ENCODE data around the gene RXRG. TPM values are rescaled to one million over a fixed set of nuclear protein-coding genes. Genes with fewer than 3 reads are reported as not detected.

RXRG gene
- total and polyA plus RNA-seq, 9 of the 15 experiments (the other 6 are each of a cell fraction or from before 2014, with no cell fraction given): not detected

GRCh38 chr1:165383599-165384405, 61.1 kb downstream of the RXRG start:
- no peaks in the 10 kb centered on the region for H3K4me1 ChIP-seq (replicated peaks in 1 of 2; ENCODE audit: control insufficient read depth in 2 of 2, insufficient read depth in 2 of 2, low read length in 2 of 2)
- ChIA-PET CTCF (ENCODE audit: low intra/inter-chr PET ratio) (no interaction called here), POLR2A (interaction anchor here (0.6 kb wide), 2 partner anchors 193 to 473 kb away, joined by 4 read pairs; no protein-coding TSS in a partner anchor)
- H3K9me1 ChIP-seq (ENCODE audit: control insufficient read depth, insufficient read depth, low read length): no peaks in the 10 kb centered on the region
- peaks cover 5 to 7% of the 10 kb centered on the region in 2 experiments; a peak in 3 of 5 replicates for H3K27me3 ChIP-seq (ENCODE audit: control insufficient read depth in 2 of 2, insufficient read depth in 2 of 2, low read length in 2 of 2)
- no peak overlapping the region for H3K27ac ChIP-seq (ENCODE audit: extremely low read depth, low read depth, low read length)
- FAIRE-seq: no peak
- H3K9me3 ChIP-seq (replicated peaks; ENCODE audit: control insufficient read depth, insufficient read depth, low read depth, low read length): no peaks in the 10 kb centered on the region
- WGBS (ENCODE audit: insufficient coverage, low coverage, missing lambda C conversion rate): 2% methylated on average over 5 of the region's 5 CpGs
- no peaks in the 10 kb centered on the region for H3K36me3 ChIP-seq (ENCODE audit: control insufficient read depth, insufficient read depth, low read length)
- no peak for ATAC-seq
- no peak overlapping the region for H2AFZ ChIP-seq (ENCODE audit: low read depth, low read length)
- H3K4me2 ChIP-seq (ENCODE audit: insufficient read depth, low read length): no peak overlapping the region
- intact Hi-C loops (cut with micrococcal nuclease): no loop called here
- in situ Hi-C loops (cut with MboI): no loop called here
- H4K20me1 ChIP-seq (replicated peaks; ENCODE audit: control insufficient read depth, insufficient read depth, low read length): no peaks in the 10 kb centered on the region
- H3K79me2 ChIP-seq (ENCODE audit: control insufficient read depth, insufficient read depth, low read length): no peaks in the 10 kb centered on the region
- no peak overlapping the region for H3K4me3 ChIP-seq
- no peak overlapping the region for H3K9ac ChIP-seq (ENCODE audit: insufficient read depth in 1 of 2, low read depth in 2 of 2, low read length in 2 of 2)
- no TSS peak for BruUV-seq (replicated peaks)
- DNase-seq (ENCODE audit: extremely low read depth in 1 of 4, low spot score in 3 of 4): no peak
- TF ChIP-seq GABPB1 (CRISPR knock-in tag; IDR thresholded peaks at IDR 0.05): no peak
- no peak for TF ChIP-seq ZNF395 (CRISPR knock-in tag; IDR thresholded peaks at IDR 0.05)
- TF ChIP-seq FOXP1 (CRISPR knock-in tag; IDR thresholded peaks at IDR 0.05): no peak
- TF ChIP-seq, protein P1, sequence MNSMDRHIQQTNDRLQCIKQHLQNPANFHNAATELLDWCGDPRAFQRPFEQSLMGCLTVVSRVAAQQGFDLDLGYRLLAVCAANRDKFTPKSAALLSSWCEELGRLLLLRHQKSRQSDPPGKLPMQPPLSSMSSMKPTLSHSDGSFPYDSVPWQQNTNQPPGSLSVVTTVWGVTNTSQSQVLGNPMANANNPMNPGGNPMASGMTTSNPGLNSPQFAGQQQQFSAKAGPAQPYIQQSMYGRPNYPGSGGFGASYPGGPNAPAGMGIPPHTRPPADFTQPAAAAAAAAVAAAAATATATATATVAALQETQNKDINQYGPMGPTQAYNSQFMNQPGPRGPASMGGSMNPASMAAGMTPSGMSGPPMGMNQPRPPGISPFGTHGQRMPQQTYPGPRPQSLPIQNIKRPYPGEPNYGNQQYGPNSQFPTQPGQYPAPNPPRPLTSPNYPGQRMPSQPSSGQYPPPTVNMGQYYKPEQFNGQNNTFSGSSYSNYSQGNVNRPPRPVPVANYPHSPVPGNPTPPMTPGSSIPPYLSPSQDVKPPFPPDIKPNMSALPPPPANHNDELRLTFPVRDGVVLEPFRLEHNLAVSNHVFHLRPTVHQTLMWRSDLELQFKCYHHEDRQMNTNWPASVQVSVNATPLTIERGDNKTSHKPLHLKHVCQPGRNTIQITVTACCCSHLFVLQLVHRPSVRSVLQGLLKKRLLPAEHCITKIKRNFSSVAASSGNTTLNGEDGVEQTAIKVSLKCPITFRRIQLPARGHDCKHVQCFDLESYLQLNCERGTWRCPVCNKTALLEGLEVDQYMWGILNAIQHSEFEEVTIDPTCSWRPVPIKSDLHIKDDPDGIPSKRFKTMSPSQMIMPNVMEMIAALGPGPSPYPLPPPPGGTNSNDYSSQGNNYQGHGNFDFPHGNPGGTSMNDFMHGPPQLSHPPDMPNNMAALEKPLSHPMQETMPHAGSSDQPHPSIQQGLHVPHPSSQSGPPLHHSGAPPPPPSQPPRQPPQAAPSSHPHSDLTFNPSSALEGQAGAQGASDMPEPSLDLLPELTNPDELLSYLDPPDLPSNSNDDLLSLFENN (IDR thresholded peaks at IDR 0.05; ENCODE audit: low read depth in 2 of 2, low read length in 2 of 2): no peak
- TF ChIP-seq, protein P2, sequence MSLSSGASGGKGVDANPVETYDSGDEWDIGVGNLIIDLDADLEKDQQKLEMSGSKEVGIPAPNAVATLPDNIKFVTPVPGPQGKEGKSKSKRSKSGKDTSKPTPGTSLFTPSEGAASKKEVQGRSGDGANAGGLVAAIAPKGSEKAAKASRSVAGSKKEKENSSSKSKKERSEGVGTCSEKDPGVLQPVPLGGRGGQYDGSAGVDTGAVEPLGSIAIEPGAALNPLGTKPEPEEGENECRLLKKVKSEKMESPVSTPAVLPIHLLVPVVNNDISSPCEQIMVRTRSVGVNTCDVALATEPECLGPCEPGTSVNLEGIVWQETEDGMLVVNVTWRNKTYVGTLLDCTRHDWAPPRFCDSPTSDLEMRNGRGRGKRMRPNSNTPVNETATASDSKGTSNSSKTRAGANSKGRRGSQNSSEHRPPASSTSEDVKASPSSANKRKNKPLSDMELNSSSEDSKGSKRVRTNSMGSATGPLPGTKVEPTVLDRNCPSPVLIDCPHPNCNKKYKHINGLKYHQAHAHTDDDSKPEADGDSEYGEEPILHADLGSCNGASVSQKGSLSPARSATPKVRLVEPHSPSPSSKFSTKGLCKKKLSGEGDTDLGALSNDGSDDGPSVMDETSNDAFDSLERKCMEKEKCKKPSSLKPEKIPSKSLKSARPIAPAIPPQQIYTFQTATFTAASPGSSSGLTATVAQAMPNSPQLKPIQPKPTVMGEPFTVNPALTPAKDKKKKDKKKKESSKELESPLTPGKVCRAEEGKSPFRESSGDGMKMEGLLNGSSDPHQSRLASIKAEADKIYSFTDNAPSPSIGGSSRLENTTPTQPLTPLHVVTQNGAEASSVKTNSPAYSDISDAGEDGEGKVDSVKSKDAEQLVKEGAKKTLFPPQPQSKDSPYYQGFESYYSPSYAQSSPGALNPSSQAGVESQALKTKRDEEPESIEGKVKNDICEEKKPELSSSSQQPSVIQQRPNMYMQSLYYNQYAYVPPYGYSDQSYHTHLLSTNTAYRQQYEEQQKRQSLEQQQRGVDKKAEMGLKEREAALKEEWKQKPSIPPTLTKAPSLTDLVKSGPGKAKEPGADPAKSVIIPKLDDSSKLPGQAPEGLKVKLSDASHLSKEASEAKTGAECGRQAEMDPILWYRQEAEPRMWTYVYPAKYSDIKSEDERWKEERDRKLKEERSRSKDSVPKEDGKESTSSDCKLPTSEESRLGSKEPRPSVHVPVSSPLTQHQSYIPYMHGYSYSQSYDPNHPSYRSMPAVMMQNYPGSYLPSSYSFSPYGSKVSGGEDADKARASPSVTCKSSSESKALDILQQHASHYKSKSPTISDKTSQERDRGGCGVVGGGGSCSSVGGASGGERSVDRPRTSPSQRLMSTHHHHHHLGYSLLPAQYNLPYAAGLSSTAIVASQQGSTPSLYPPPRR (CRISPR knock-in tag; IDR thresholded peaks at IDR 0.05; ENCODE audit: borderline replicate concordance): no peak
- TF ChIP-seq ZNF431 (CRISPR knock-in tag; IDR thresholded peaks at IDR 0.05): no peak
- TF ChIP-seq MCM7 (IDR thresholded peaks at IDR 0.05): no peak
- TF ChIP-seq, protein P3, sequence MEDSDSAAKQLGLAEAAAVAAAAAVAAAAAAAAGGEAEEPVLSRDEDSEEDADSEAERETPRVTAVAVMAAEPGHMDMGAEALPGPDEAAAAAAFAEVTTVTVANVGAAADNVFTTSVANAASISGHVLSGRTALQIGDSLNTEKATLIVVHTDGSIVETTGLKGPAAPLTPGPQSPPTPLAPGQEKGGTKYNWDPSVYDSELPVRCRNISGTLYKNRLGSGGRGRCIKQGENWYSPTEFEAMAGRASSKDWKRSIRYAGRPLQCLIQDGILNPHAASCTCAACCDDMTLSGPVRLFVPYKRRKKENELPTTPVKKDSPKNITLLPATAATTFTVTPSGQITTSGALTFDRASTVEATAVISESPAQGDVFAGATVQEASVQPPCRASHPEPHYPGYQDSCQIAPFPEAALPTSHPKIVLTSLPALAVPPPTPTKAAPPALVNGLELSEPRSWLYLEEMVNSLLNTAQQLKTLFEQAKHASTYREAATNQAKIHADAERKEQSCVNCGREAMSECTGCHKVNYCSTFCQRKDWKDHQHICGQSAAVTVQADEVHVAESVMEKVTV (CRISPR knock-in tag; IDR thresholded peaks at IDR 0.05): no peak
- no peak for TF ChIP-seq ZNF778 (CRISPR knock-in tag; IDR thresholded peaks at IDR 0.05)
